Liver (tissue), 3 donors: ENCODE results near the gene GNAI3.

Source experiments
- EGR1 ChIP-seq, 2 donors: IDR thresholded peaks; 2 replicates each; pipeline ENCODE4 v1.6.1; 2016 to 2018; ENCODE audit warnings: antibody characterized with exemption in 2 of 2, low read depth in 2 of 2
- FOXA1 ChIP-seq: IDR thresholded peaks from 2 replicates; pipeline ENCODE4 v1.6.1; 2016; ENCODE audit warnings: antibody characterized with exemption
- JUND ChIP-seq, 2 donors: IDR thresholded peaks; 2 replicates each; pipeline ENCODE4 v1.6.1; 2016; ENCODE audit warnings: antibody characterized with exemption in 2 of 2
- NR2F2 ChIP-seq: IDR thresholded peaks from 2 replicates; pipeline ENCODE4 v1.6.1; 2016; ENCODE audit warnings: antibody characterized with exemption
- SP1 ChIP-seq: IDR thresholded peaks from 2 replicates; pipeline ENCODE4 v1.6.1; 2018; ENCODE audit warnings: antibody characterized with exemption, mild to moderate bottlenecking
- TAF1 ChIP-seq: conservative IDR thresholded peaks from 2 replicates; pipeline ENCODE4 v1.6.1; 2016; ENCODE audit warnings: antibody characterized with exemption, mild to moderate bottlenecking
- YY1 ChIP-seq: IDR thresholded peaks from 2 replicates; pipeline ENCODE4 v1.6.1; 2016; ENCODE audit warnings: antibody characterized with exemption, mild to moderate bottlenecking
- TF ChIP-seq, protein P1 (sequence below): IDR thresholded peaks from 2 replicates; pipeline ENCODE4 v1.6.1; 2016; ENCODE audit warnings: antibody characterized with exemption
- TF ChIP-seq, protein P2 (sequence below): IDR thresholded peaks from 2 replicates; pipeline ENCODE4 v1.6.1; 2016; ENCODE audit warnings: antibody characterized with exemption
- TF ChIP-seq, protein P3 (sequence below): fragments of 150-350 bp; IDR thresholded peaks from 2 replicates; pipeline ENCODE4 v1.5.1; 2017; ENCODE audit warnings: improper control_type of control experiment, low read depth, low read length; ENCODE audit not compliant: missing input control
- TF ChIP-seq, protein P4 (sequence below): IDR thresholded peaks from 2 replicates; pipeline ENCODE4 v1.6.1; 2016; ENCODE audit warnings: antibody characterized with exemption, mild to moderate bottlenecking
- TF ChIP-seq, protein P5 (sequence below): IDR thresholded peaks from 2 replicates; pipeline ENCODE4 v1.6.1; 2016; ENCODE audit warnings: antibody characterized with exemption
- donor health status: healthy.
- donor health status: healthy.

DNA sequence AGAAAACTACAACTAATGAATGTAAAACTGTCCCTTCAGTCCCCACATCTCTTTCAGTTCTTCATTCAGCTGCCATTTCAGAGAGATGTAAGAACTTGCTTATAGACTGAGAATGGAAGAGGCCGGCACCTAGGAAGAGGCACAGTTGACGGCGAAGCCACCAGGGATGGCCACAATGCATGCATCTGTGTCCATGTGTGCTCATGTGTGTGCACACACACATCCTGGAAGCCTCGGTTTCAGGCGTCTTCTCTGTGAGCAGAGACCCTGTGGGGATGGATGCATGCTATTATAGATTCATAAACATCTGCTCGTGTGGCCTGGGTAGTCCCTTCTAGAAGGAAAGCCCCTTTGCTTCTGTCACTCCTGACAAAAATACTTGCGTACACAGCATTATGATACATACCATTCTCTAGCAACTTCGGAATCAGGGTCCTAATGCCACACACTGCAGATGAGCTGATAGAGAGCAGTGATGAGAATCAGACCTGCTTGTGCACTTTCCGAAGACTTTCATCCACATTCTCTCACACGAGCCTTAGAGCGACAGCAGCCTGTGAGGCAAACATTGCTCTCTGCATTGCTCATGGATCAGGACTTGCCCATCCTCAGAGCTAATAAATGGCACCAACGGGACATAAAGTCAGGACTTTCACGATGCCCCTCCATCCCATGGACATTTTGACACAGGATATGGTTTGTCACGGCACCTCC lies 21.2 kb upstream of the GNAI3 start:
- no peak for TF ChIP-seq SP1
- TF ChIP-seq, protein P1, sequence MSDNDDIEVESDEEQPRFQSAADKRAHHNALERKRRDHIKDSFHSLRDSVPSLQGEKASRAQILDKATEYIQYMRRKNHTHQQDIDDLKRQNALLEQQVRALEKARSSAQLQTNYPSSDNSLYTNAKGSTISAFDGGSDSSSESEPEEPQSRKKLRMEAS: no peak
- TF ChIP-seq, protein P2, sequence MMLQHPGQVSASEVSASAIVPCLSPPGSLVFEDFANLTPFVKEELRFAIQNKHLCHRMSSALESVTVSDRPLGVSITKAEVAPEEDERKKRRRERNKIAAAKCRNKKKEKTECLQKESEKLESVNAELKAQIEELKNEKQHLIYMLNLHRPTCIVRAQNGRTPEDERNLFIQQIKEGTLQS: no peak
- TF ChIP-seq, protein P3, sequence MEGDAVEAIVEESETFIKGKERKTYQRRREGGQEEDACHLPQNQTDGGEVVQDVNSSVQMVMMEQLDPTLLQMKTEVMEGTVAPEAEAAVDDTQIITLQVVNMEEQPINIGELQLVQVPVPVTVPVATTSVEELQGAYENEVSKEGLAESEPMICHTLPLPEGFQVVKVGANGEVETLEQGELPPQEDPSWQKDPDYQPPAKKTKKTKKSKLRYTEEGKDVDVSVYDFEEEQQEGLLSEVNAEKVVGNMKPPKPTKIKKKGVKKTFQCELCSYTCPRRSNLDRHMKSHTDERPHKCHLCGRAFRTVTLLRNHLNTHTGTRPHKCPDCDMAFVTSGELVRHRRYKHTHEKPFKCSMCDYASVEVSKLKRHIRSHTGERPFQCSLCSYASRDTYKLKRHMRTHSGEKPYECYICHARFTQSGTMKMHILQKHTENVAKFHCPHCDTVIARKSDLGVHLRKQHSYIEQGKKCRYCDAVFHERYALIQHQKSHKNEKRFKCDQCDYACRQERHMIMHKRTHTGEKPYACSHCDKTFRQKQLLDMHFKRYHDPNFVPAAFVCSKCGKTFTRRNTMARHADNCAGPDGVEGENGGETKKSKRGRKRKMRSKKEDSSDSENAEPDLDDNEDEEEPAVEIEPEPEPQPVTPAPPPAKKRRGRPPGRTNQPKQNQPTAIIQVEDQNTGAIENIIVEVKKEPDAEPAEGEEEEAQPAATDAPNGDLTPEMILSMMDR: no peak
- TF ChIP-seq, protein P4, sequence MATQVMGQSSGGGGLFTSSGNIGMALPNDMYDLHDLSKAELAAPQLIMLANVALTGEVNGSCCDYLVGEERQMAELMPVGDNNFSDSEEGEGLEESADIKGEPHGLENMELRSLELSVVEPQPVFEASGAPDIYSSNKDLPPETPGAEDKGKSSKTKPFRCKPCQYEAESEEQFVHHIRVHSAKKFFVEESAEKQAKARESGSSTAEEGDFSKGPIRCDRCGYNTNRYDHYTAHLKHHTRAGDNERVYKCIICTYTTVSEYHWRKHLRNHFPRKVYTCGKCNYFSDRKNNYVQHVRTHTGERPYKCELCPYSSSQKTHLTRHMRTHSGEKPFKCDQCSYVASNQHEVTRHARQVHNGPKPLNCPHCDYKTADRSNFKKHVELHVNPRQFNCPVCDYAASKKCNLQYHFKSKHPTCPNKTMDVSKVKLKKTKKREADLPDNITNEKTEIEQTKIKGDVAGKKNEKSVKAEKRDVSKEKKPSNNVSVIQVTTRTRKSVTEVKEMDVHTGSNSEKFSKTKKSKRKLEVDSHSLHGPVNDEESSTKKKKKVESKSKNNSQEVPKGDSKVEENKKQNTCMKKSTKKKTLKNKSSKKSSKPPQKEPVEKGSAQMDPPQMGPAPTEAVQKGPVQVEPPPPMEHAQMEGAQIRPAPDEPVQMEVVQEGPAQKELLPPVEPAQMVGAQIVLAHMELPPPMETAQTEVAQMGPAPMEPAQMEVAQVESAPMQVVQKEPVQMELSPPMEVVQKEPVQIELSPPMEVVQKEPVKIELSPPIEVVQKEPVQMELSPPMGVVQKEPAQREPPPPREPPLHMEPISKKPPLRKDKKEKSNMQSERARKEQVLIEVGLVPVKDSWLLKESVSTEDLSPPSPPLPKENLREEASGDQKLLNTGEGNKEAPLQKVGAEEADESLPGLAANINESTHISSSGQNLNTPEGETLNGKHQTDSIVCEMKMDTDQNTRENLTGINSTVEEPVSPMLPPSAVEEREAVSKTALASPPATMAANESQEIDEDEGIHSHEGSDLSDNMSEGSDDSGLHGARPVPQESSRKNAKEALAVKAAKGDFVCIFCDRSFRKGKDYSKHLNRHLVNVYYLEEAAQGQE: no peak
- no peak for TF ChIP-seq YY1
- TF ChIP-seq JUND (IDR thresholded peaks at IDR 0.05): no peak
- no peak for TF ChIP-seq NR2F2
- no peak for TF ChIP-seq FOXA1
- TF ChIP-seq, protein P5, sequence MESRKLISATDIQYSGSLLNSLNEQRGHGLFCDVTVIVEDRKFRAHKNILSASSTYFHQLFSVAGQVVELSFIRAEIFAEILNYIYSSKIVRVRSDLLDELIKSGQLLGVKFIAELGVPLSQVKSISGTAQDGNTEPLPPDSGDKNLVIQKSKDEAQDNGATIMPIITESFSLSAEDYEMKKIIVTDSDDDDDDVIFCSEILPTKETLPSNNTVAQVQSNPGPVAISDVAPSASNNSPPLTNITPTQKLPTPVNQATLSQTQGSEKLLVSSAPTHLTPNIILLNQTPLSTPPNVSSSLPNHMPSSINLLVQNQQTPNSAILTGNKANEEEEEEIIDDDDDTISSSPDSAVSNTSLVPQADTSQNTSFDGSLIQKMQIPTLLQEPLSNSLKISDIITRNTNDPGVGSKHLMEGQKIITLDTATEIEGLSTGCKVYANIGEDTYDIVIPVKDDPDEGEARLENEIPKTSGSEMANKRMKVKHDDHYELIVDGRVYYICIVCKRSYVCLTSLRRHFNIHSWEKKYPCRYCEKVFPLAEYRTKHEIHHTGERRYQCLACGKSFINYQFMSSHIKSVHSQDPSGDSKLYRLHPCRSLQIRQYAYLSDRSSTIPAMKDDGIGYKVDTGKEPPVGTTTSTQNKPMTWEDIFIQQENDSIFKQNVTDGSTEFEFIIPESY: no peak
- TF ChIP-seq TAF1: no peak
- TF ChIP-seq EGR1 (IDR thresholded peaks at IDR 0.05; ENCODE audit: low read depth in 2 of 2): no peak
